ENCODE results near the gene MRTFA. TPM values are rescaled to one million over a fixed set of nuclear protein-coding genes. Genes with fewer than 3 reads are reported as not detected.

The MRTFA gene
- total and polyA plus RNA-seq, 8 donors: 13.6 to 35.3 (median 24.1) TPM

DNA sequence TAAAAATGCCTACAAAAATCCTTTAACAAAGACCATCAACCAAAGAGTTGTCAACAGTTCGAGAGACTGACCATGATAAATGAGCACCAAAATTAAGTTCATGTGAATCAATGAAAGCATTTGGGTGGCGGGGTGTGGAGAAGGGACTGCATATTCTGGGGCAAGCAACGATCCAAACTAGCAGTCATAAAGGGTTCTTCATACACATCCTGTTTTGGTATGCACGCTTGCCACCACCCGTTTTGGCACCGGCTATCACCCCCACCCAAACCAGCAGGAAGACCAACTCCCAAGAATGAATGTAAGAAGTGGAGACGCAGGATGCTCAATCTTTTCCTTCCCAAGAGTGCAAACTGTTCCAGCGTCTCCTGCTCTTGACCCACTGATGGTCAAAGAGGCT is 185.3 kb downstream of the MRTFA start:
- Histone ChIP-seq H3K4me3 (no peak overlapping the region), H3K4me1 (peaks cover 0 to 5% (median 0%) of the 10 kb centered on the region in 3 donors), H3K27ac (no peak overlapping the region), H3K36me3 (no peaks in the 10 kb centered on the region), H3K9me3 (no peaks in the 10 kb centered on the region), H3K27me3 (no peaks in the 10 kb centered on the region)
- ATAC-seq (no peak), DNase-seq (no peak), FAIRE-seq (no peak)
- intact Hi-C loops (cut with DNase I): no loop called here
- TF ChIP-seq, protein P1, sequence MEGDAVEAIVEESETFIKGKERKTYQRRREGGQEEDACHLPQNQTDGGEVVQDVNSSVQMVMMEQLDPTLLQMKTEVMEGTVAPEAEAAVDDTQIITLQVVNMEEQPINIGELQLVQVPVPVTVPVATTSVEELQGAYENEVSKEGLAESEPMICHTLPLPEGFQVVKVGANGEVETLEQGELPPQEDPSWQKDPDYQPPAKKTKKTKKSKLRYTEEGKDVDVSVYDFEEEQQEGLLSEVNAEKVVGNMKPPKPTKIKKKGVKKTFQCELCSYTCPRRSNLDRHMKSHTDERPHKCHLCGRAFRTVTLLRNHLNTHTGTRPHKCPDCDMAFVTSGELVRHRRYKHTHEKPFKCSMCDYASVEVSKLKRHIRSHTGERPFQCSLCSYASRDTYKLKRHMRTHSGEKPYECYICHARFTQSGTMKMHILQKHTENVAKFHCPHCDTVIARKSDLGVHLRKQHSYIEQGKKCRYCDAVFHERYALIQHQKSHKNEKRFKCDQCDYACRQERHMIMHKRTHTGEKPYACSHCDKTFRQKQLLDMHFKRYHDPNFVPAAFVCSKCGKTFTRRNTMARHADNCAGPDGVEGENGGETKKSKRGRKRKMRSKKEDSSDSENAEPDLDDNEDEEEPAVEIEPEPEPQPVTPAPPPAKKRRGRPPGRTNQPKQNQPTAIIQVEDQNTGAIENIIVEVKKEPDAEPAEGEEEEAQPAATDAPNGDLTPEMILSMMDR (IDR thresholded peaks at IDR 0.05): no peak
- 83 to 86% methylated on average over 8 of the region's 8 CpGs for WGBS, 2 donors

DNA sequence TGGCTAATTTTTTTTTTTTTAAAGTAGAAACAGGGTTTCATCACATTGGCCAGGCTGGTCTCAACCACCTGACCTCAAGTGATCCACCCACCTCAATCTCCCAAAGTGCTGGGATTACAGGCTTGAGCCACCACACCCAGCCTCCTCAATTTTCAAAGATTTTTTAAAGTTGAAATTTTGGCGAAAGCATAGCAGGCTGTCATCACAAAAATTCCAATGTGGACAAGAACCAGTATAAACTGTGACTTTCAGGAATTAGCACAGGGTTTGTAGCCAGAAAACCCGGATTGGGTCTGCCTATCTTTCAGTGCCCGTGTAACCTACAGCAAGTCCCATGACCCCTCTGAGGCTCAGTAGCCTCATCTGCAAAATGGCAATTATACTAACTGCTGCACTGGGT is 185.9 kb downstream of the MRTFA start:
- ATAC-seq: no peak
- Histone ChIP-seq H3K4me1 (peaks cover 0 to 5% (median 0%) of the 10 kb centered on the region in 3 donors), H3K27me3 (no peaks in the 10 kb centered on the region), H3K9me3 (no peaks in the 10 kb centered on the region), H3K36me3 (no peaks in the 10 kb centered on the region), H3K27ac (no peak overlapping the region), H3K4me3 (no peak overlapping the region)
- intact Hi-C loops (cut with DNase I): no loop called here
- FAIRE-seq: no peak
- TF ChIP-seq, protein P1 (IDR thresholded peaks at IDR 0.05): no peak
- 88 to 91% methylated on average over 3 of the region's 3 CpGs for WGBS, 2 donors
- DNase-seq: no peak

DNA sequence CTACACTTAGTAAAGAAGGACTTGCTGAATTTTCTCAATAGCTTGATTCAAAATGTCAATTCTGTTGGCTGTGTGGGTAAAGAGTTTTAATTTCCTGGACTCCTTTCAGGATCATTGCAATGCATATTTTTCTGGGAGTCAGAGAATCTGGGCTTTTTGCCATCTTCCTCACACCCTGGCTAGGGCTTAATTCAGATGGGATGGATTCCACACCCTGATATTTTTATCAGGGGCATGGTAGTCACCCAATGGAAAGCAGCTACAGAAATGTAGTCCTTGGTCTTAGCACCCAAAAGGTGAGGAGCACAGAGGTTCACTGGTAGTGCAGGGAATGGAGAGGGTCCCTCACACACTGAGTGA is 186.9 kb downstream of the MRTFA start:
- intact Hi-C loops (cut with DNase I): no loop called here
- peaks cover 0 to 5% (median 0%) of the 10 kb centered on the region in 3 donors for H3K4me1 ChIP-seq
- H3K9me3 ChIP-seq: no peaks in the 10 kb centered on the region
- FAIRE-seq (no peak), DNase-seq (no peak), ATAC-seq (peak in 2 of 4 donors; percentile 16 to 26)
- H3K36me3 ChIP-seq: no peaks in the 10 kb centered on the region
- no peaks in the 10 kb centered on the region for H3K27me3 ChIP-seq
- no peak overlapping the region for H3K27ac ChIP-seq
- H3K4me3 ChIP-seq: no peak overlapping the region
- TF ChIP-seq, protein P1 (IDR thresholded peaks at IDR 0.05): no peak

DNA sequence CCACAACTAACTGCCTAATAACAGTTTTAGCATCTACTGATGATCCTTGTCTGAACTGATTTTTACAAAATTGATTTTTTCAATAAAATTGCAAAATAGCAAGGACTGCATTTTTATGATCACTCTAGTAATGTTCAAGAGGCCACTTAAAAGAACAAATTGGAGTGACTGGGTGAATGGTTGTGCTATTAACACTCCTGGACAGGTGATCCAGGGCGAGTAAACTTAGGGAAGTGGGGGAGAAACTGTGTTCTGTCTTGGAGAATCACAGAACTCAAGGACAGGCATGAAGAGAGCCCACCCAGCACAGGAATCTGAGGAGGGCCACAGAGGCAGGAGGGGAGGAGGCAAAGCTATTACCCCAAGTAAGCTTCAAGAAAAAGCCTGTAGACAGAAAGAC is 190.3 kb downstream of the MRTFA start:
- Histone ChIP-seq H3K36me3 (no peaks in the 10 kb centered on the region), H3K9me3 (no peaks in the 10 kb centered on the region), H3K27ac (no peak overlapping the region), H3K27me3 (no peaks in the 10 kb centered on the region), H3K4me3 (no peak overlapping the region), H3K4me1 (no peaks in the 10 kb centered on the region)
- no peak for FAIRE-seq
- WGBS, 2 donors: 89 to 95% methylated on average over 1 of the region's 1 CpG
- no peak for DNase-seq
- TF ChIP-seq, protein P1 (IDR thresholded peaks at IDR 0.05): no peak
- intact Hi-C loops (cut with DNase I): no loop called here
- ATAC-seq: no peak

DNA sequence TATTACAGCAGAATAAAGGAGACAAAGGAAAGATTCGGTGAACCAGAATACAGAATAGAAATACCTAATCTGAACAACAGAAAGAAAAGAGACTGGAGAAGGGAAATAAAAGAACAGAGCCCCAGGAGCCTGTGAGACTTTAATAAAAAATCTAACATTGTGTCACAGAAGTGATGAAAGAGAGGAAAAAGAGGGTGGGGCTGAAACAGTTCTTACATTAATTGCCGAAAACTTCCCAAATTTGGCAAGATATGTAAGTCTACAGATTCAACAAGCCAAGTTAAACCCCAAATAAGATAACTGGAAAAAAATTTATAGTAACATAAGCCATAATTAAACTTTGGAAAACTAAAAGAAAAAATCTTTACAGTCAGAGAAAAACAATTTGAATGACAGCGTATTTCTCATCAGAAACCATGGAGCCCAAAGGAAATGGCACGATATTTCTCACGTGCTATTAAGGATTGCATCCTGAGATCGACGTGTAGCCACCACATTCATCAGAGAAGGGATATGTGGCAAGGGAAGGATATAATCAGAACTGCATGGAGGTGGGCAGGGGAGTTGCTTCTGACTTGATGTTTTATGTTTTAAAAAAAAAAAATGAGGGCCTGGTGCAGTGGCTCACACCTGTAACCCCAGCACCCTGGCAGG is 192.2 kb downstream of the MRTFA start:
- ATAC-seq: no peak
- Histone ChIP-seq H3K36me3 (no peaks in the 10 kb centered on the region), H3K27ac (no peak overlapping the region), H3K27me3 (no peaks in the 10 kb centered on the region), H3K4me3 (no peak overlapping the region), H3K9me3 (no peaks in the 10 kb centered on the region), H3K4me1 (no peaks in the 10 kb centered on the region)
- intact Hi-C loops (cut with DNase I): no loop called here
- TF ChIP-seq, protein P1 (IDR thresholded peaks at IDR 0.05): no peak
- DNase-seq: no peak
- FAIRE-seq: no peak
- 94 to 97% methylated on average over 7 of the region's 7 CpGs for WGBS, 2 donors
